Hepatocyte (in vitro differentiated cells): ENCODE measurements around the gene CDCA8. TPM values are rescaled to one million over a fixed set of nuclear protein-coding genes. Genes with fewer than 3 reads are reported as not detected.

Experiments used
- DNase-seq: peaks from one replicate; pipeline ENCODE4 v3.0.0-alpha.2; 2016; ENCODE audit warnings: low spot score
- H2AFZ ChIP-seq: fragments of 200-600 bp; sonication (generic); 2 replicates; pipeline ENCODE4 v1.6.0; 2016; ENCODE audit warnings: antibody characterized with exemption, mild to moderate bottlenecking
- H3K27ac ChIP-seq: fragments of 200-600 bp; sonication (generic); 2 replicates; pipeline ENCODE4 v1.5.1; 2016; ENCODE audit warnings: mild to moderate bottlenecking
- H3K27me3 ChIP-seq: fragments of 200-600 bp; sonication (generic); 2 replicates; pipeline ENCODE4 v1.6.1; 2016
- H3K36me3 ChIP-seq: fragments of 200-600 bp; sonication (generic); replicated peaks from 2 replicates; pipeline ENCODE4 v1.5.1; 2016; ENCODE audit warnings: low read depth; ENCODE audit not compliant: insufficient read depth
- H3K4me1 ChIP-seq: fragments of 200-600 bp; sonication (generic); 2 replicates; pipeline ENCODE4 v1.5.1; 2016; ENCODE audit warnings: mild to moderate bottlenecking, moderate library complexity; ENCODE audit not compliant: insufficient read depth
- H3K4me2 ChIP-seq: fragments of 200-600 bp; sonication (generic); 2 replicates; pipeline ENCODE4 v1.6.0; 2016
- H3K4me3 ChIP-seq: fragments of 200-600 bp; sonication (generic); 2 replicates; pipeline ENCODE4 v1.5.1; 2016; ENCODE audit warnings: mild to moderate bottlenecking
- H3K79me2 ChIP-seq: fragments of 200-600 bp; sonication (generic); 2 replicates; pipeline ENCODE4 v1.6.0; 2017; ENCODE audit warnings: mild to moderate bottlenecking
- H3K9me2 ChIP-seq: fragments of 200-600 bp; sonication (generic); replicated peaks from 2 replicates; pipeline ENCODE4 v1.6.0; 2017; ENCODE audit warnings: mild to moderate bottlenecking; ENCODE audit not compliant: insufficient read depth
- H3K9me3 ChIP-seq: fragments of 200-600 bp; sonication (generic); 2 replicates; pipeline ENCODE4 v1.5.1; 2016; ENCODE audit warnings: low read depth, mild to moderate bottlenecking
- H4K20me1 ChIP-seq: fragments of 200-600 bp; sonication (generic); 2 replicates; pipeline ENCODE4 v1.6.0; 2016; ENCODE audit warnings: mild to moderate bottlenecking; ENCODE audit not compliant: insufficient read depth, poor library complexity, severe bottlenecking
- CTCF ChIP-seq: fragments of 200-600 bp; sonication (generic); IDR thresholded peaks from 2 replicates; pipeline ENCODE4 v1.5.1; 2016; ENCODE audit warnings: antibody characterized with exemption, mild to moderate bottlenecking; ENCODE audit not compliant: poor library complexity
- EZH2 ChIP-seq: fragments of 200-600 bp; sonication (generic); IDR thresholded peaks from 2 replicates; pipeline ENCODE4 v1.6.1; 2016; ENCODE audit warnings: antibody characterized with exemption, mild to moderate bottlenecking, borderline replicate concordance
- EZH2phosphoT487 ChIP-seq: fragments of 200-600 bp; sonication (generic); IDR thresholded peaks from one replicate; pipeline ENCODE4 v1.6.1; 2018; ENCODE audit warnings: antibody characterized with exemption, mild to moderate bottlenecking, low read depth, moderate library complexity; ENCODE audit not compliant: unreplicated experiment, severe bottlenecking
- WGBS: methylation state at CpG from one replicate; pipeline ENCODE4 v1.1.6; 2016; ENCODE audit warnings: low lambda C conversion rate; ENCODE audit errors: missing lambda C conversion rate; 5-methylcytosine and 5-hydroxymethylcytosine counted together
- polyA plus RNA-seq: library from polyadenylated mRNA; unstranded; fragments of >200 nt; fragmentation: Nextera tagmentation; extraction: Ambion mirVana; gene quantifications from 2 replicates; pipeline ENCODE4 v1.2.1, GENCODE V29; 2016
- small RNA-seq: library from RNA; depleted of rRNA; stranded (forward); fragments of <200 nt; gene quantifications from one replicate; pipeline ENCODE3, GENCODE V24; 2014
- total RNA-seq: library from RNA; depleted of rRNA; stranded (reverse); fragments of >200 nt; gene quantifications from 2 replicates; pipeline ENCODE4 v1.2.3, GENCODE V29; 2014

CDCA8 gene
- total and polyA plus RNA-seq, 2 experiments from 2014 or later, result 4.3 to 5.4 TPM

- Histone ChIP-seq H3K4me1 (no peaks in the 10 kb centered on the region), H3K27me3 (peaks cover 85% of the 10 kb centered on the region), H3K27ac (peak overlapping the region; percentile 11), H4K20me1 (no peaks in the 10 kb centered on the region), H3K9me2 (no peaks in the 10 kb centered on the region), H3K79me2 (no peaks in the 10 kb centered on the region), H3K9me3 (no peaks in the 10 kb centered on the region), H2AFZ (no peak overlapping the region), H3K4me3 (no peak overlapping the region), H3K4me2 (no peak overlapping the region), H3K36me3 (no peaks in the 10 kb centered on the region)
- DNase-seq, result peak; percentile 71
- TF ChIP-seq CTCF, result no peak
- TF ChIP-seq EZH2, result no peak
- TF ChIP-seq EZH2phosphoT487, result no peak
- 77% methylated on average over 1 of the region's 1 CpG for WGBS
These were observed 63.0 kb downstream of the CDCA8 start for GRCh38 chr1:37755290-37755689.

- WGBS, result 70% methylated on average over 4 of the region's 4 CpGs
These were observed 63.7 kb downstream of the CDCA8 start for GRCh38 chr1:37755951-37756560.

More at GRCh38 chr1:37755951-37756560, 63.7 kb downstream of the CDCA8 start:
- peaks cover 83% of the 10 kb centered on the region for H3K27me3 ChIP-seq
- peak overlapping the region; percentile 11 for H3K27ac ChIP-seq
- H3K36me3 ChIP-seq, result no peaks in the 10 kb centered on the region
- H3K4me1 ChIP-seq, result no peaks in the 10 kb centered on the region
- H3K4me3 ChIP-seq, result no peak overlapping the region
- H2AFZ ChIP-seq, result no peak overlapping the region
- TF ChIP-seq EZH2phosphoT487, result no peak
- no peak for TF ChIP-seq CTCF
- no peak for TF ChIP-seq EZH2
- H3K9me2 ChIP-seq, result no peaks in the 10 kb centered on the region
- H3K79me2 ChIP-seq, result no peaks in the 10 kb centered on the region
- no peaks in the 10 kb centered on the region for H3K9me3 ChIP-seq
- no peak overlapping the region for H3K4me2 ChIP-seq
- DNase-seq, result no peak
- no peaks in the 10 kb centered on the region for H4K20me1 ChIP-seq

Small RNA genes lying within 50 kb of the gene (small RNA-seq; reads per million reads assigned to genes)
- not detected for gene RF00019

Other genes starting within 250 kb of the CDCA8 start
- 30.8 and 30.9 TPM in 2 replicates for gene ZC3H12A, start 217.9 kb upstream of the CDCA8 start, total RNA-seq
- 46.2 and 54.9 TPM in 2 replicates for gene ZC3H12A, start 217.9 kb upstream of the CDCA8 start, polyA plus RNA-seq
- 74.7 TPM in 2 replicates for gene MEAF6, start 177.8 kb upstream of the CDCA8 start, total RNA-seq
- 46.5 and 62.8 TPM in 2 replicates for gene MEAF6, start 177.8 kb upstream of the CDCA8 start, polyA plus RNA-seq
- 10.5 and 10.9 TPM in 2 replicates for gene SNIP1, start 138.2 kb upstream of the CDCA8 start, total RNA-seq
- 6.5 and 8.0 TPM in 2 replicates for gene SNIP1, start 138.2 kb upstream of the CDCA8 start, polyA plus RNA-seq
- gene DNALI1, start 135.6 kb upstream of the CDCA8 start, total RNA-seq, result 11.5 TPM in 2 replicates
- 33.1 and 38.8 TPM in 2 replicates for gene DNALI1, start 135.6 kb upstream of the CDCA8 start, polyA plus RNA-seq
- gene GNL2, start 96.6 kb upstream of the CDCA8 start, total RNA-seq, result 36.0 and 47.2 TPM in 2 replicates
- gene GNL2, start 96.6 kb upstream of the CDCA8 start, polyA plus RNA-seq, result 51.7 and 56.1 TPM in 2 replicates
- 0.83 and 0.88 TPM in 2 replicates for gene RSPO1, start 57.6 kb upstream of the CDCA8 start, total RNA-seq
- gene RSPO1, start 57.6 kb upstream of the CDCA8 start, polyA plus RNA-seq, result 1.5 and 2.4 TPM in 2 replicates
- gene EPHA10, start 72.6 kb downstream of the CDCA8 start, total RNA-seq, result 0.84 and 1.5 TPM in 2 replicates
- gene EPHA10, start 72.6 kb downstream of the CDCA8 start, polyA plus RNA-seq, result 0.79 and 1.3 TPM in 2 replicates
- gene MANEAL, start 101.3 kb downstream of the CDCA8 start, total RNA-seq, result 2.3 and 2.7 TPM in 2 replicates
- 2.3 and 3.5 TPM in 2 replicates for gene MANEAL, start 101.3 kb downstream of the CDCA8 start, polyA plus RNA-seq
- 63.8 and 78.3 TPM in 2 replicates for gene C1orf122, start 115.3 kb downstream of the CDCA8 start, total RNA-seq
- gene C1orf122, start 115.3 kb downstream of the CDCA8 start, polyA plus RNA-seq, result 166 and 186 TPM in 2 replicates
- 24.1 and 26.5 TPM in 2 replicates for gene YRDC, start 115.7 kb downstream of the CDCA8 start, total RNA-seq
- 33.8 and 37.4 TPM in 2 replicates for gene YRDC, start 115.7 kb downstream of the CDCA8 start, polyA plus RNA-seq
- gene MTF1, start 167.1 kb downstream of the CDCA8 start, total RNA-seq, result 4.7 and 5.1 TPM in 2 replicates
- 5.0 and 8.0 TPM in 2 replicates for gene MTF1, start 167.1 kb downstream of the CDCA8 start, polyA plus RNA-seq